NCI-H69 (cell line): ENCODE data around the gene PRR4.

Source experiments
- DNase-seq: peaks from one replicate; lab custom pipeline; 2025; lab: John Stamatoyannopoulos, UW

PRR4 gene

DNA sequence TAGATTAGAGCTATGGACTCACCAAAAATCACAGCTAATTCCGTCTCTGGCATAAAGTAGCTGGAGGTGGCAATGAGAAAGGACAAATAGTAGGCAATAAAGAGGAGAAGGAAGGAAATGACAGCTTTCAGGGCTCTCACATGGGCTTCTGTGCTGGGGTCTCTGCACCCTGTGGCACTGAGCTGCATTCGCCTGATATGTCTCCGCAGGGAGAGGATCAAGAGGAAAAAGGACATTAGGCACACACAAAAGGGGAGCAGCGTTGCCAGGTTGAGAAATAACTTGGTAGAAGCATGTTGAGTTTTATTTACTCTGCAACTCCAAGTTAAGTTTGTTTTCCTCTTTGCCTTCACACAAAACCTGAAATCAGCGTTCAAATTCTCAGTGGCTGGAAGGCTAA lies 47.5 kb downstream of the PRR4 start:
- no peak for DNase-seq
